HG03108 (cell line): ENCODE results near the gene SQOR.
A peak's percentile ranks its signal among the peaks of the same experiment; 100 is the strongest.

ENCODE experiments used
- ATAC-seq: cut with Tn5 transposase; IDR thresholded peaks from one replicate; pipeline ENCODE4 v1.9.1; 2021; ENCODE audit warnings: moderate library complexity; ENCODE audit not compliant: unreplicated experiment

Gene SQOR

DNA sequence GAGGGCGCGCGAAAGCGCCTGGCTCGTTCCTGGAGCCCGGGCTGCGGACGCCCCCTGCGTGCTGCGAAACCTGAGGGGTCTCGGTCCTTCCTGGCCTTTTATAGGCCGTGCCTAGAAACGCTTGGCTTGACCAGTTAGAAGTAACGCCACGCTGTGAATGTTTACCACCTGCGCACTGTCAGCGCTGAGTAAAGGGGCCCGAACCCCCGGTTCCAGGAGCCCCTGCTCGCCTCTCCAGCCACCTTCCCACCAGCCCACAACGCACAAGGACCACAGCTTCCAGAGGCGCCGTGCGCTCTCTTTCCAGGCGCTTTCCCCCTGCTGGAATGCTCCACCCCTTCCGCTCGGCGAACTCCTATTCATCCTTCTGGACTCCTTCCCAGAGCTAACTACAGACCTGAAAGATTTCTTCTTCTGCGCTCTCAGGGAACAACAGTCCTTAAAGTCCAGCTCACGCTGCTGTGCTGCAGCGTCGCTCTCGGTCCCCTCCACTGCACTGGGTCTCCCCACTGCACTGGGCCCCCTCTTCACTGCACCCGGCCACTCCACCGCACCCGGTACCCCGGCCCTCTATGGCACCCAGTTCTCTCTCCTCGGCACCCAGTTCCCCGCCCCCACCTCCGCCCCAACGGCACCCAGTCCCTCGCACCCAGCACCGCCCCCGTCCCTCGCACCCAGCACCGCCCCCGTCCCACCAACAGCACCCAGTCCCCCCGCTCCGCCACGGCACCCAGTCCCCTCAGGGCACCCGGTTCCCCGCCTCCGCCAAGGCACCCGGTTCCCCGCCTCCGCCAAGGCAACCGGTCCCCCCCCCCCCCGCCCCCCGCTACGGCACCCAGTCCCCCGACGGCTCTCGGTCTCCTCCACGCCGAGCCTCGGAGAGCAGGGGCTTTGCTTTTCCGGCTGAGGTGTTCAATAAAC lies 69.8 kb downstream of the SQOR start:
- ATAC-seq: no peak

GRCh38 chr15:45705510-45706473 lies 71.0 kb downstream of the SQOR start:
- ATAC-seq: peak; percentile 81

- no peak for ATAC-seq
These were observed 75.8 kb downstream of the SQOR start for GRCh38 chr15:45710657-45711056.

- no peak for ATAC-seq
These were observed 80.0 kb downstream of the SQOR start for GRCh38 chr15:45714590-45715488.

GRCh38 chr15:45715528-45715927 lies 80.7 kb downstream of the SQOR start:
- ATAC-seq: no peak

DNA sequence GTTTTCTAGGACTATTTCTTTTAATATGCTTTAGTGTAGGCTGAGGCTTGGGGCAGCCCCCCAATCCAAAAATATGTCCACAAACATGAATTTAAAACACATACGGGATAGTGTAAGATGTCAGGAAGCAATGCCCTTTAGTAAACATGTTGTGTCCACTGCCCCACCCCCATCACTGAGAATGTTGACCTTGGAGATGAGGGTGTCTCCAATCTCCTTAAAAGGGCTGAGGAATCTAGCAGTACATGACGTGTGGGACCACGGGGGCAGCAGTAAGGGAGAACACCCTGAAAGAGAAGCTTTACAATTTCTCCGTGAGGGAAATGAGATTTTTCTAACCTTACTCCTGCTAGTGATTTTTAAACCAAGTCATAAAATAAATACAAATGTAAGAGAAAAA lies 84.7 kb downstream of the SQOR start:
- ATAC-seq: no peak

DNA sequence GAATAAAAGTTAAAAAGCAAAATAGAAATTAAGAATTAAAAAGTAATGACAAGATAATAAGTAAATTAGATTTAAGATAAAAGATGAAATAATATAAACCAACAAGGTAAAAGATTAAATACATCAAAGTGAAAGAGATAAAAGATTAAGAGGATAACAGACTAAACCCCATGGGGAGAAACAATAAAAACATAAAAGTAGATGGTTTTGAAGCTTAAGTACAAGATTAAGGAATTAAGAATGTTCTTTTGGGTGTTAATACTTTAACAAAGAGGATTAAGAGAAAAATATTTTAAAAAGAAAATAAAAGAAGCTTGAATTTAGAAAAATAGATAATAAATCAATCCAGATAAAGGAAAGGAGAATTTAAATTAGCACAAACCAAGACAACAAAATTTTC lies 85.4 kb downstream of the SQOR start:
- no peak for ATAC-seq

DNA sequence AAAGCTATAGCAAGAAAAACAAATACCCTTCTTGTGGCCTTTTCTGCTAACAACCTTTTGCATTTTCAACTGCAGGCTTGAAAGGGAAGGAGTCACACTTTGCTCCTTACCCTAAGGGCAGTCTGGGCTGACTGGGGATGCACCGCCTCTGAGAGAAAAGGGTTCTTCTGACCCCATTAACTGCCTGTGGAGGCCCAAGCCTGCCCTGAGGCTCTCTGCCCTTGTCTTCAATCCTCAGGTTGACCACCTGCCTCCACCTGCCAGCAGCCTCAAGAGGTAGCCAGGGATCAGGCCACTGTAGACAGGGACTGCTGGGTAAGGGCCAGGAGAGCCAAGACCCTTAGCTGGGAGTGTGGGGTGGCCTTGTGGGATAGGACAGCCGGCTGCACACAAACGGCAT lies 93.8 kb downstream of the SQOR start:
- no peak for ATAC-seq

GRCh38 chr15:45729141-45729540 lies 94.3 kb downstream of the SQOR start:
- no peak for ATAC-seq

GRCh38 chr15:45731343-45731742 lies 96.5 kb downstream of the SQOR start:
- ATAC-seq: no peak

DNA sequence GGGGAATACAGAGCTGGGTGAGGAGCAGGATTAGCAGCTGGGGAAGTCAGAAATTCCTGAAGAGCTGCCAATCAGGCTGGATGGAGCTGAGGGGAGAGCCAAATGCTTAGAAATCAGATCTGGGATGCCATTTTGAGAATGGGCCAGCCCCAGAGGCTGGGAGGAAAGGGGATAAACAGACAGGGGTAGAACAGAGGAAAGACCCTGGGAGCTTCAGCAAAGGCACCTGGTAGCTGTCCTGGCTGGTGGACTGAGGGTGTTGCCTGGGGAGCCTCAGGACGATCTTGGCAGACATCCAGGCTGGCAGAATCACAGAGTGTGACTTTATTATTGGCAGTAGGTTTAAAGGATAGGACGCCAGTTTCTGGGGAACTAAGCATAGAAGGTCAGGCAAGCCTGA lies 97.8 kb downstream of the SQOR start:
- no peak for ATAC-seq

DNA sequence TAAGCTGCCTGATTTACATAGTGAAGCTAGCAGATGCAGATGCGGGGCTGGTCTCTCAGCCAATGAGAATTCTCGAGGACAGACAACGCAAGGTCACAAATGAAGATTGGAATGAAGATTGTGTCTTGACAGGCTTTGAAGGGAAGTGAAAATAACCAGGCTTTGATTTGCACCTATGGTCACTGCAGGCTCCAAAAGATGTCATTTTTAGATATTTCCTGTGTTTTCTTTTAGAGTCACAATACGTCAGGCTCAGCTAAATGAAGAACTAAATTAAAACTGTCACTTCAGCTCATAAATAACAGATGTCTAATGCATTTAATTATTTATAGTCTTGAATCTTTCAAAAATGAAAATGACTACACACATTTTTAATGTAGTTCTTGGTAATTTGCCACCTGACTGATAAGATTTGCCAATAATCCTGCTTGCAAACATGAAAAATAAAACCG lies 99.5 kb downstream of the SQOR start:
- ATAC-seq: no peak
